Psoas muscle (tissue), 8 donors: Measurements from ENCODE around the gene GTF2E1. TPM values are rescaled to one million over a fixed set of nuclear protein-coding genes. Genes with fewer than 3 reads are reported as not detected.
A peak's percentile ranks its signal among the peaks of the same experiment; 100 is the strongest.

ENCODE experiments used
- ATAC-seq, 4 donors: fragments of 200-7000 bp; cut with Tn5 transposase; one replicate each; pipeline ENCODE4 v1.9.1; 2020; ENCODE audit warnings: moderate library complexity in 3 of 4, mild to moderate bottlenecking in 2 of 4
- DNase-seq, 2 donors: peaks; one replicate each; pipeline ENCODE4 v3.0.0-alpha.2; 2020
- H3K27ac ChIP-seq: fragments of 200-600 bp; one replicate; pipeline ENCODE4 v1.8.0; 2022
- H3K27me3 ChIP-seq, 3 donors: fragments of 200-600 bp in 1 of 3; one replicate each; pipeline versions ENCODE4 v1.6.1 to v1.8.0; 2013 to 2022; ENCODE audit warnings: low read length in 2 of 3, mild to moderate bottlenecking in 2 of 3, moderate library complexity in 1 of 3; ENCODE audit not compliant: insufficient read depth in 3 of 3
- H3K36me3 ChIP-seq, 2 donors: fragments of 200-600 bp in 1 of 2; one replicate each; pipeline versions ENCODE4 v1.6.1 to v1.8.0; 2013 to 2022; ENCODE audit warnings: low read depth in 1 of 2, mild to moderate bottlenecking in 1 of 2, moderate library complexity in 1 of 2; ENCODE audit not compliant: insufficient read depth in 1 of 2
- H3K4me1 ChIP-seq: fragments of 200-600 bp; one replicate; pipeline ENCODE4 v1.8.0; 2022
- H3K4me3 ChIP-seq: fragments of 200-600 bp; one replicate; pipeline ENCODE4 v1.8.0; 2022; ENCODE audit warnings: mild to moderate bottlenecking
- H3K9me3 ChIP-seq: fragments of 200-600 bp; one replicate; pipeline ENCODE4 v1.8.0; 2022
- WGBS, 3 donors: extraction: QIAGEN DNeasy Blood & Tissue Kit; methylation state at CpG; one replicate each; pipeline versions ENCODE4 v1.1.6 to v1.1.7; 2013; 5-methylcytosine and 5-hydroxymethylcytosine counted together
- intact Hi-C, 2 donors: fragments of 100-400 bp; cut with DNase I; formaldehyde crosslinking; loops; one replicate each; pipeline versions ENCODE4 v1.11.0 to v1.14.2; 2022
- polyA plus RNA-seq, 3 donors: library from polyadenylated mRNA; stranded (reverse); fragments of 200-250 nt; gene quantifications; one replicate each; pipeline ENCODE4 v1.2.3, GENCODE V29; 2013
- total RNA-seq, 4 donors: library from RNA; stranded (reverse); fragmentation: NEBNext Ultra II Directional in 2 of 4; extraction: Animal tissue kit (Norgen Biotek cat#: 25700) in 2 of 4; gene quantifications; one replicate each; pipeline versions ENCODE4 v1.2.1 to v1.2.4, GENCODE V29; 2021 to 2023
- TF ChIP-seq, protein P1 (sequence below): fragments of 200-600 bp; IDR thresholded peaks from one replicate; pipeline ENCODE4 v1.8.0; 2022; ENCODE audit warnings: antibody characterized with exemption
- donor health status: healthy with polysubstance abuse.
- donor health status: DM: no; HTN: no; CAD: no; lungs with moderate emphysema.
- donor health status: Bipolar disorder and iron deficiency.
- donor health status: healthy.
- donor health status: DM: yes; HTN: yes; CAD: no.
- donor health status: DM: no; HTN: no; CAD: no.
- donor health status: DM: no; HTN: no; CAD: no.
- donor health status: DM: yes; HTN: yes; CAD: no.

Gene GTF2E1
- total and polyA plus RNA-seq, 7 donors, result 5.0 to 19.8 (median 12.5) TPM

DNA sequence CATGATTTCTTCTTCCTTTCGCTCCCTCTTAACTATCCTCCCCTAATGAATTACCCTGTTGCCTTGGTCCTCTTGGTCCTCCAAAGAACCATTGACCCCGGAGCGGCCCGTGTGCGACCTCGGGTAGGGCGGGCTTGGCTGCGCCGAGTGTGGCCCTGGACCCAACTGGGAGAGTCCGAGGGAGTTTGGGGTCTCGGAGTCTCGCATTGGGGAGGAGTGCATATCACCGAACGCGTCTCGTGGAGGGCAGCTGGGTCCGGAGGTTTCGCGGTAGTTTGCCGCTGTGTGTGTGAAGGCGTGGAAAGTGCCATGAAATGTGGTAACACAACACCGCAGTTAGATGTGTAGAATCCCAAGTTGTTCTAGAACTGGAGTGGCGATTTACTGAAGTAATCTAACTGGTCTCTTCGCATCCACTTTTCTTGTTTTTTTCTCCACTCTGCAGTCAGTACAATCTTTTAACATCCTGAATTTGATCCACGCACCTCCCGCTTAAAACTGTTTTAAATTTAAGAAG, 363 bp downstream of the GTF2E1 start:
- Histone ChIP-seq H3K27ac (peak overlapping the region; percentile 95), H3K36me3 (no peaks in the 10 kb centered on the region), H3K9me3 (no peaks in the 10 kb centered on the region), H3K4me1 (peaks cover 12% of the 10 kb centered on the region), H3K27me3 (no peaks in the 10 kb centered on the region), H3K4me3 (peak overlapping the region; percentile 80)
- TF ChIP-seq, protein P1, sequence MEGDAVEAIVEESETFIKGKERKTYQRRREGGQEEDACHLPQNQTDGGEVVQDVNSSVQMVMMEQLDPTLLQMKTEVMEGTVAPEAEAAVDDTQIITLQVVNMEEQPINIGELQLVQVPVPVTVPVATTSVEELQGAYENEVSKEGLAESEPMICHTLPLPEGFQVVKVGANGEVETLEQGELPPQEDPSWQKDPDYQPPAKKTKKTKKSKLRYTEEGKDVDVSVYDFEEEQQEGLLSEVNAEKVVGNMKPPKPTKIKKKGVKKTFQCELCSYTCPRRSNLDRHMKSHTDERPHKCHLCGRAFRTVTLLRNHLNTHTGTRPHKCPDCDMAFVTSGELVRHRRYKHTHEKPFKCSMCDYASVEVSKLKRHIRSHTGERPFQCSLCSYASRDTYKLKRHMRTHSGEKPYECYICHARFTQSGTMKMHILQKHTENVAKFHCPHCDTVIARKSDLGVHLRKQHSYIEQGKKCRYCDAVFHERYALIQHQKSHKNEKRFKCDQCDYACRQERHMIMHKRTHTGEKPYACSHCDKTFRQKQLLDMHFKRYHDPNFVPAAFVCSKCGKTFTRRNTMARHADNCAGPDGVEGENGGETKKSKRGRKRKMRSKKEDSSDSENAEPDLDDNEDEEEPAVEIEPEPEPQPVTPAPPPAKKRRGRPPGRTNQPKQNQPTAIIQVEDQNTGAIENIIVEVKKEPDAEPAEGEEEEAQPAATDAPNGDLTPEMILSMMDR, result no peak
- peak in 1 of 2 donors; percentile 62 for DNase-seq
- intact Hi-C loops, result loop anchor here (5.0 kb wide), 1 partner anchor 146 kb away; the partner anchor contains the start of gene NDUFB4 (in 2 of the 2)
- peak; percentile 32 to 61 (median 43) for ATAC-seq
- WGBS, 3 donors, result 0 to 1% (median 0%) methylated on average over 26 of the region's 26 CpGs

DNA sequence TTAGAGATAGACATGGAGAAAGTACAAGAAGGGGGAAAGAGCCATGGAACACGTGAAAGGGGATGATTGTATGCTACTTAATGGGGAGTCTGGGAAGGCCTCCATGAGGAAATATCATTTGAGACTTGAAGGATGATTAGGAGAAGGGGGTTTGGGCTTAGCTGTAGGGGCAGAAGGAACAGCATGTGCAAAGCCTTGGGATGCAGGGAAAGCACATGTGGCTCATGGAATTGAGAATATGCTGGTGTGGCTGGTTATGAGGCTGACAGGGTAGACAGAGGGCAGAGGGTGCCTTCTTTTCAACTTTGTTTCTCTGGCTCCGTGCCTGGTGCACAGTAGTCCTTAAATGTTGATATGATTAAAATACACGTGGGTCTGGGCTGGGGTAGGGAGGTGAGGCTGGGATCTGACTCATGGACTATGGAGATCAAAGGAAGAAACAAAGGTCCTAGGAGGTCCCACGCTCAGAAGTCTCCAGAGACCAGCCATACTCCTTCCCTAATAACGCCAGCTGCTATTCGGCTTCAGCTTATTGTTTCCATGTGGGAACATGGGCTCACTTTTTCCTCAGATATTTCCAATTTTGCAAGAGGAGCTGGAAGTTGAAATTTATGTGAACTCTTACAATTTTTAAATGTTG, 1.1 kb downstream of the GTF2E1 start:
- peaks cover 12% of the 10 kb centered on the region for H3K4me1 ChIP-seq
- H3K27me3 ChIP-seq, result no peaks in the 10 kb centered on the region
- peak overlapping the region; percentile 95 for H3K27ac ChIP-seq
- H3K36me3 ChIP-seq, result no peaks in the 10 kb centered on the region
- H3K4me3 ChIP-seq, result peak overlapping the region; percentile 80
- TF ChIP-seq, protein P1, result no peak
- H3K9me3 ChIP-seq, result no peaks in the 10 kb centered on the region
- intact Hi-C loops, result loop anchor here (5.0 kb wide), 1 partner anchor 146 kb away; the partner anchor contains the start of gene NDUFB4 (in 2 of the 2)
- ATAC-seq (no peak), DNase-seq (no peak)
- WGBS, 3 donors, result 43 to 45% (median 43%) methylated on average over 6 of the region's 6 CpGs

DNA sequence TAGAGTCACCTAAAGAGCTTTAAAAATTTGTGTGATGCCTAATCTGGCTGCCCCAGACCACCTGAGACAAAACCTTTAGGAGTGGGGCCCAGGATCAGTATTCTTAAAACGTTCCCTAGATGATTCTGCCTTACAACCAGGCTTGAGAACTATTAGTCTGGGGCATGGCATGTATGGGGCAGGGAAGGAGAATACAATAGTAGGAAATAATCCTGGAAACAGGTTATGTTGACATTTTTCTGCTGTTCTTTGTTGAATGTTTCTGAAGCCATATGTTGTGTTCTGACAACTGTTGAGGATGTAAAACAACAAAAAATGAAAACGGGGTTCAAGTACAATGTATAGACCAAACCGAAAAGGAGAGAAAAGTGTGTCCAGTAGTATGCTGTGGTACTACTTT, 2.9 kb downstream of the GTF2E1 start:
- Histone ChIP-seq H3K36me3 (peaks cover 0 to 2% of the 10 kb centered on the region in 2 donors), H3K9me3 (no peaks in the 10 kb centered on the region), H3K4me1 (peaks cover 12% of the 10 kb centered on the region), H3K27me3 (no peaks in the 10 kb centered on the region), H3K27ac (no peak overlapping the region), H3K4me3 (no peak overlapping the region)
- TF ChIP-seq, protein P1, result no peak
- no peak for ATAC-seq
- no peak for DNase-seq
- WGBS, 3 donors, result 75 to 85% (median 78%) methylated on average over 3 of the region's 3 CpGs
- intact Hi-C loops, result no loop called here

DNA sequence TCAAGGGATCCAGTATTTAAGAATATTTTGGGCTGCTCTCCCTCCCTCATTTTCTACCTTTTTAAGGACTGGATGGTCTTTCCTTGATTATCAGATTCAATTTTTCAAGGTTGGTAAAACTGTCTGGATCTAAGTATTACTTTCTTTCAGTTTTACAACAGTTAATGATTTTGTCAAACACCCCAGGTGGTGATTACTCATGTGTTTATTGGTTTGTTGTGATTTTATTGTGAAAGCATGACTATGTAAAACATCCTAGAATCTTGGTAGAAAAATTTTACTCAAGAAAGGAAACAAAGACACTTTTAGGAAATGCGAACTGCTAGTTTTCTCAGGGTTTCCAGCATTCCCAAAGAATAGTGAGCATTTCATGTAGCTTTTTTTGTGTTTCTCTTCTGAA, 7.3 kb downstream of the GTF2E1 start:
- TF ChIP-seq, protein P1, result no peak
- Histone ChIP-seq H3K4me1 (no peaks in the 10 kb centered on the region), H3K27ac (no peak overlapping the region), H3K36me3 (peaks cover 0 to 12% of the 10 kb centered on the region in 2 donors), H3K27me3 (no peaks in the 10 kb centered on the region), H3K4me3 (no peak overlapping the region), H3K9me3 (no peaks in the 10 kb centered on the region)
- intact Hi-C loops, result no loop called here
- DNase-seq (no peak), ATAC-seq (no peak)
- WGBS, 3 donors, result 95 to 97% (median 97%) methylated on average over 1 of the region's 1 CpG
